ENCODE results near the gene CFAP92.

The CFAP92 gene

GRCh38 chr3:129025691-129026435, 32.0 kb upstream of the CFAP92 start:
- no peak for DNase-seq (ENCODE audit: low read depth in 2 of 2)

- DNase-seq (ENCODE audit: low read depth in 2 of 2) = no peak
Measured at GRCh38 chr3:129025108-129025507, 31.2 kb upstream of the CFAP92 start.

- no peak for DNase-seq (ENCODE audit: low read depth in 2 of 2)
Measured at GRCh38 chr3:129023909-129024308, 30.0 kb upstream of the CFAP92 start.

GRCh38 chr3:129023008-129023358, 29.1 kb upstream of the CFAP92 start:
- DNase-seq (ENCODE audit: low read depth in 2 of 2) = no peak

- no peak for DNase-seq (ENCODE audit: low read depth in 2 of 2)
Measured at GRCh38 chr3:129022114-129023007, 28.5 kb upstream of the CFAP92 start.

GRCh38 chr3:129021140-129021551, 27.3 kb upstream of the CFAP92 start:
- no peak for DNase-seq (ENCODE audit: low read depth in 2 of 2)

- no peak for DNase-seq (ENCODE audit: low read depth in 2 of 2)
Measured at GRCh38 chr3:129020691-129021090, 26.8 kb upstream of the CFAP92 start.

GRCh38 chr3:129019266-129019665, 25.4 kb upstream of the CFAP92 start:
- DNase-seq (ENCODE audit: low read depth in 2 of 2) = no peak

- no peak for DNase-seq (ENCODE audit: low read depth in 2 of 2)
Measured at GRCh38 chr3:129018751-129019150, 24.9 kb upstream of the CFAP92 start.

- DNase-seq (ENCODE audit: low read depth in 2 of 2) = no peak
Measured at GRCh38 chr3:129018271-129018670, 24.4 kb upstream of the CFAP92 start.

GRCh38 chr3:129017484-129017899, 23.6 kb upstream of the CFAP92 start:
- DNase-seq (ENCODE audit: low read depth in 2 of 2) = no peak

- DNase-seq (ENCODE audit: low read depth in 2 of 2) = no peak
Measured at GRCh38 chr3:129016720-129017483, 23.0 kb upstream of the CFAP92 start.

- peak; percentile 26 to 35 for DNase-seq (ENCODE audit: low read depth in 2 of 2)
Measured at GRCh38 chr3:129016356-129016719, 22.5 kb upstream of the CFAP92 start.

- peak in 1 of 2 donors; percentile 15 for DNase-seq (ENCODE audit: low read depth in 2 of 2)
Measured at GRCh38 chr3:129015388-129016105, 21.7 kb upstream of the CFAP92 start.

GRCh38 chr3:129014793-129015345, 21.0 kb upstream of the CFAP92 start:
- no peak for DNase-seq (ENCODE audit: low read depth in 2 of 2)

- no peak for DNase-seq (ENCODE audit: low read depth in 2 of 2)
Measured at GRCh38 chr3:129014148-129014547, 20.3 kb upstream of the CFAP92 start.

- no peak for DNase-seq (ENCODE audit: low read depth in 2 of 2)
Measured at GRCh38 chr3:129013491-129013891, 19.6 kb upstream of the CFAP92 start.

- DNase-seq (ENCODE audit: low read depth in 2 of 2) = no peak
Measured at GRCh38 chr3:129010310-129010956, 16.6 kb upstream of the CFAP92 start.

- DNase-seq (ENCODE audit: low read depth in 2 of 2) = no peak
Measured at GRCh38 chr3:129009266-129009665, 15.4 kb upstream of the CFAP92 start.

- DNase-seq (ENCODE audit: low read depth in 2 of 2) = no peak
Measured at GRCh38 chr3:129007792-129008191, 13.9 kb upstream of the CFAP92 start.

- no peak for DNase-seq (ENCODE audit: low read depth in 2 of 2)
Measured at GRCh38 chr3:129006864-129007263, 13.0 kb upstream of the CFAP92 start.
